NK-92 (cell line): ENCODE measurements around the gene DUS2.
"Not testable (repeated sequence)": the region's sequence is repeated elsewhere in the genome, so short reads cannot be mapped to it uniquely, and the experiment has no call there.

Source experiments
- DNase-seq: peaks from one replicate; lab custom pipeline; 2025; ENCODE audit not compliant: unreplicated experiment; lab: John Stamatoyannopoulos, UW

The DUS2 gene

DNA sequence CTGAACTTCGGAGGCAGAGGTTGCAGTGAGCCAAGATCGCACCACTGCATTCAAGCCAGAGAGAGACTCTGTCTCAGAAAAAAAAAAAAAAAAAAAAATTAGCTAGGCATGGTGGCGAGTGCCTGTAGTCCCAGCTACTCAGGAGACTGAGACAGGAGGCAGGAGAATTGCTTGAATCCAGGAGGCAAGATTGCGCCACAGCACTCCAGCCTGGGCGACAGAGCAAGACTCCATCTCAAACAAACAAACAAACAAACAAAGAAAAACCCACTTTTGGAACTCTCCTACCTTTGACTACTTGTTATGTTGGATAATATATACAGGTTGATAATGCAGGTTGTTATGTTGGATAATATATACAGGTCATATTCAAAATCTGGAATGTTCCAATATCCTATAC is 97.4 kb downstream of the DUS2 start:
- DNase-seq, result not testable (repeated sequence)

DNA sequence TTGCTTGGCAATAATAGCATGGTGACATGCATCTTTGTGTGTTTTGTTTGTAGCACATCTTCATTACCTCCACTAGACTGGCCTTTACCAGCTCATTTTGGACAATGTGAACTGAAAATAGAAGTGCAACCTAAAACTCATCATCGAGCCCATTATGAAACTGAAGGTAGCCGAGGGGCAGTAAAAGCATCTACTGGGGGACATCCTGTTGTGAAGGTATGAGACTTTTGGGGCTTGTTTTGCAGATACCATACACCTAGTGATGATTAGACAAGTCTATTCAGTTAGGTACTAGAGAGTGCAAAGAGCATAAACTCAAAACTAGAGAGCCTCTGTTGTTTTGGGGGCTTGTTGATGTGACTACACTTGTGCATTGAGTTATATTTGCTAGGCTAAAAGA is 103.3 kb downstream of the DUS2 start:
- DNase-seq, result no peak

DNA sequence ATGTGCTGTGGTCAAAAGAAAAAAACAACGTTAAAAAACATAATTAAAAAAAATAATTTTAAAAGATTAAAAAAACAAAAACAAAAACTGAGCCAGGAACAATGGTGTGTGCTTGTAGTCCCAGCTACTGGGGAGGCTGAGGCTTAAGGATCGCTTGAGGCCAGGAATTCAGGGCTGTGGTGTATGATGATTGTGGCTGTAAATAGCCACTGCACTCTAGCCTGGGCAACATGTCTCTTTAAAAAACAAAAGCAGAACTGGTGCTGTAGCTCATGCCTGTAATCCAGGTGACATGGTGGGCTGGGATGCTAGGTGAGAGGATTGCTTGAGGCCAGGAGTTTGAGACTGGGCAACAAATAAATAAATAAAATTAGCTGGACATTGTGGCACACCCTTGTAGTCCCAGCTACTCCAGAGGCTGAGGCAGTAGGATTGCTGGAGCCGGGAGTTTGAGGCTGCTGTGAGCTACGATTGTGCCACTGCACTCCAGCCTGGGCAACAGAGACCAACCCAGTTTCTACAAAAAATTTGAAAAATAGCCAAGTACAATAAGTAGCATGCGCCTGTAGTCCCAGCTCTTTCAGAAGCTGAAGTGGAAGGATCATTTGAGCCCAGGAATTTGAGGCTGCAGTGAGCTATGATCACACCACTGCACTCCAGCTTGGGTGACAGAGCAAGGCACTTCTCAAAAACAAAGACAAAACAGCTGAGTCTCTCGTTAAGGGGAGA is 105.7 kb downstream of the DUS2 start:
- no peak for DNase-seq
